HL-60 (cell line): ENCODE measurements around the gene FNDC3B.

Experiments used
- DNase-seq, 2 experiments: peaks; one replicate each; pipeline ENCODE4 v3.0.0-alpha.2; 2010 to 2020; ENCODE audit warnings: low read depth in 1 of 2, low spot score in 1 of 2
- H3K27ac ChIP-seq: fragments of 250-450 bp; sonication (Bioruptor Pico); replicated peaks from 2 replicates; pipeline ENCODE4 v1.5.1; 2020; ENCODE audit warnings: mild to moderate bottlenecking, moderate library complexity
- H3K27me3 ChIP-seq: fragments of 250-450 bp; sonication (Bioruptor Pico); 2 replicates; pipeline ENCODE4 v1.5.1; 2021; ENCODE audit warnings: mild to moderate bottlenecking, moderate library complexity; ENCODE audit not compliant: insufficient read depth, poor library complexity, severe bottlenecking
- H3K4me3 ChIP-seq: replicated peaks from 2 replicates; pipeline ENCODE4 v1.5.1; 2011; ENCODE audit warnings: mild to moderate bottlenecking, control low read depth, low read length; ENCODE audit not compliant: insufficient read depth
- CTCF ChIP-seq: IDR thresholded peaks from one replicate; pipeline ENCODE4 v1.5.1; 2011; ENCODE audit warnings: low read length, control low read depth, inconsistent platforms; ENCODE audit not compliant: insufficient read depth
- GABPA ChIP-seq: IDR thresholded peaks from 2 replicates; pipeline ENCODE4 v1.6.1; 2012; ENCODE audit warnings: low read depth
- POLR2AphosphoS5 ChIP-seq: IDR thresholded peaks from 2 replicates; pipeline ENCODE4 v1.6.1; 2012; ENCODE audit warnings: low read depth
- REST ChIP-seq: IDR thresholded peaks from 2 replicates; pipeline ENCODE4 v1.6.1; 2012; ENCODE audit warnings: low read depth; ENCODE audit not compliant: insufficient replicate concordance
- SPI1 ChIP-seq: IDR thresholded peaks from 2 replicates; pipeline ENCODE4 v1.6.1; 2012; ENCODE audit warnings: low read depth, mild to moderate bottlenecking, borderline replicate concordance

The FNDC3B gene

GRCh38 chr3:172391592-172392302, 352.4 kb downstream of the FNDC3B start:
- no peaks in the 10 kb centered on the region for H3K27me3 ChIP-seq
- no peak for TF ChIP-seq SPI1
- no peak for TF ChIP-seq REST
- no peak for TF ChIP-seq POLR2AphosphoS5
- no peak for TF ChIP-seq GABPA
- TF ChIP-seq CTCF, result no peak
- no peak overlapping the region for H3K27ac ChIP-seq
- no peak overlapping the region for H3K4me3 ChIP-seq
- no peak for DNase-seq

GRCh38 chr3:172394692-172395091, 355.3 kb downstream of the FNDC3B start:
- DNase-seq, result no peak
- Histone ChIP-seq H3K4me3 (no peak overlapping the region), H3K27me3 (no peaks in the 10 kb centered on the region), H3K27ac (no peak overlapping the region)
- no peak for TF ChIP-seq GABPA
- TF ChIP-seq POLR2AphosphoS5, result no peak; the same call in 1 of the 2 replicates
- TF ChIP-seq CTCF, result no peak
- no peak for TF ChIP-seq REST
- no peak for TF ChIP-seq SPI1

GRCh38 chr3:172396400-172396799, 357.0 kb downstream of the FNDC3B start:
- no peak for TF ChIP-seq SPI1
- TF ChIP-seq POLR2AphosphoS5, result no peak
- no peak overlapping the region for H3K4me3 ChIP-seq
- no peaks in the 10 kb centered on the region for H3K27me3 ChIP-seq
- H3K27ac ChIP-seq, result no peak overlapping the region
- DNase-seq, result no peak

- no peak for TF ChIP-seq POLR2AphosphoS5
- no peak for TF ChIP-seq GABPA
- no peak for TF ChIP-seq CTCF
- TF ChIP-seq REST, result no peak
- TF ChIP-seq SPI1, result no peak
- DNase-seq, result no peak
- Histone ChIP-seq H3K27ac (no peak overlapping the region), H3K27me3 (no peaks in the 10 kb centered on the region), H3K4me3 (no peak overlapping the region)
Measured at GRCh38 chr3:172397716-172398405, 358.5 kb downstream of the FNDC3B start.
